Hindlimb muscle (tissue), 1 donor: ENCODE measurements around the gene RMDN2. TPM values are rescaled to one million over a fixed set of nuclear protein-coding genes. Genes with fewer than 3 reads are reported as not detected.

Experiments used
- DNase-seq: peaks from one replicate; pipeline ENCODE4 v3.0.0-alpha.2; 2013
- polyA plus RNA-seq: library from polyadenylated mRNA; unstranded; fragments of 120-200 nt; gene quantifications from one replicate; pipeline ENCODE4 v1.2.1, GENCODE V29; 2013; ENCODE audit not compliant: insufficient read length

The RMDN2 gene
- polyA plus RNA-seq = 4.1 TPM

DNA sequence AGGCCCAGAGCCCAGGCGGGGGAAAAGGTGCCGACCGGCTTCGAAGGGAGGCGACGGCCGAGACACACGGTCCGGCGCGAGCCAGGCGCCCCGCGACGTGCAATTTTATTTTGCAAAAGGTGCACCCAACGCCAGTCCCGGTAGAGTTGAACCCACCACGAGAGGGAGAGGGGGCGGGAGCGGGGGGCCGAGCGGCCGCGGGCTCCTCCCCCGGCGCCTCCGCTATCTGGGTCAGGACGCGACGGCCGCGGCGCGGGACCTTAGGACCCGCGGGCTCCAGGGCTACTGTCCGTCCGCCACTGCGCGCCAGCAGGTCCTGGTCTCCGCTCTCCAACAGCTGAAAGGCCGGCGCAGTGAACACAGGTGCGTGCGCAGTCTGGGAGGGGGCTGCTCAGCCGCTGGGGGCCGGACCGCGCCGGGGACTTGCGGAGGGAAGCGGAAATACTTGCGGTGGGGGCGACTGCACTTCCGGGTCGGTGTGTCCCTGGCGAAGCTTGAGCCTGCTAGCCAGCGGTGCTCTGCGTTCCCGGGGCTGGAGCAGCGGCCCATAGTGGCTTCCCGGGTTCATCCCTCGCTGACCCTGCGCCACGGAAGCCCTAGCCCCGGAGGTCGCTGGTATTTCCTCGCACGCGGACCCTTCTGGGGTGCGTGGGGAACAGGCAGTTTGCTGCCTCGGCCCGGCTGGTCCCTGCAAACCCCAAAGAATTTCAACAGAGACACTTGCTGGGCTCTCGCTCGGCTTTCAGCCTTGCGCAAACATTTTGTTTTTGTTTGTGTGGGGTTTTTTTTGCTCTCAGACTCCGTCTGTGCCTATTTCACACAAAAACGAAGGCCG is at the start of gene RMDN2:
TSS of gene RMDN2 (plus strand) at position 225 of the 835 bp plus-strand sequence. CDS start 3,991 bp downstream, outside the sequence.
- DNase-seq = peak; percentile 94

DNA sequence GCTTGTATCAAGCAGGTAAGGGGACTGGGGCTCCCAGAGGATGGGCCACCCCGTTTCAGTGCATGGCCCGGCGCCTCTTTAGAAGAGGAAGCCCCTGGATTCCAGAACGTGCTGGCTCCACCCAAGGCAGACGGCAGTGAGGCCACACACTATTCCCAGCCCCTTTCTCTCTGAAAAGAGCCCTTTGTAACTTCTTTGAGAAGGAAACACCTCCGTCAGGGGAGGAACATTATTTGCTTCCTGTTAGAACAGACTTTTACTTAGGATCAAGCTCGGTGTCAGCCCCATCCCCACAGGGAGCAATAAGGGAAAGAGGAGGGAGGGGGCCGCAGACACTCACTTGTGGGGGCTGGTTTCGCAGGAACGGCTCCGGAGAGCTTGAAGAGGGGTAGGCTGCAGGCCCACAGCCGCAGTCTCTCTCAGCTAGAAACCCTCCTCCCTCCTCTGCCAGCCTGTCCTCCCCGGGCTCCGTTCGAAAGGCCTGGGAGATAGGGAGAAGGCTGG is 49.6 kb upstream of the RMDN2 start:
- DNase-seq = no peak

GRCh38 chr2:37876227-37876626 is 48.9 kb upstream of the RMDN2 start:
- DNase-seq = no peak

DNA sequence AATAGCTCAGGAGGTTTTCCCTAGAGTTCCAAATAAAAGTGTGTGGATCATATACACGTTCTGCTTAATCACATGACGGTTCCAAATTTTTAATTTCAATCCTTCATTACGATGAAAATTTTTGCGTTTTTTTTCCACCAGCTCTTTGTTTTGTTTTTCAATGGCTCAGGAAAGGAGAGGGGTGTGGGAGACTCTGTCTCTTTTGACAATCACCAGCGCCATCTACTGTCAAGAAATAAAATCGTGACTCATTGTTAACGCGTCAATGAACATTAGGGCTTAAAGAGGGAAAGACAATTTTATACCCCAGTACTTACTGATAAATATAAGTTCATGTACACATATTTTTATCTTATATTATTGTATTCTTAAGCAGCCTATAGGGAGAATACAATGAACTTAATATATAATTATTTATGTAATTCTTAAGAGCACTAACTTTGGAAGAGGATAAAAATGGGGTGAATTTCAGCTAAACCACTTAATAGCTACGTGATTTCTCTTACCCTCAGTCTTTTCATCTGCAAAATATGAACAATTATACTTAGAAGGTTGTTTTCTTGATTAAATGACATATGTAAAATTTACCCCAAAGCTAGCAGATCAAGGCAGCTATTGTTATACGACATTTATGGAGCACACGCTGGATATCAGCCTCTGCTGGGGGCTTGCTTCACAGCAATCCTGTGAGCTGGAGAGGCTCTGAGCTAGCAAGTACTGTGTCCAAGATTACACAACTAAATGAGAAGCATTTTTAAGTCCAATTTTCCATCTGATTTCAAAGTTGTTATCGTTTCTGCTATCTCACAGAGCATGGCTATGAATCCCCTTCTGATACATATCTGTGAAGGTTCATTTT is 47.4 kb upstream of the RMDN2 start:
- peak; percentile 63 for DNase-seq

GRCh38 chr2:37878536-37878935 is 46.6 kb upstream of the RMDN2 start:
- DNase-seq = no peak

- DNase-seq = no peak
Measured at GRCh38 chr2:37880551-37880950, 44.5 kb upstream of the RMDN2 start.

DNA sequence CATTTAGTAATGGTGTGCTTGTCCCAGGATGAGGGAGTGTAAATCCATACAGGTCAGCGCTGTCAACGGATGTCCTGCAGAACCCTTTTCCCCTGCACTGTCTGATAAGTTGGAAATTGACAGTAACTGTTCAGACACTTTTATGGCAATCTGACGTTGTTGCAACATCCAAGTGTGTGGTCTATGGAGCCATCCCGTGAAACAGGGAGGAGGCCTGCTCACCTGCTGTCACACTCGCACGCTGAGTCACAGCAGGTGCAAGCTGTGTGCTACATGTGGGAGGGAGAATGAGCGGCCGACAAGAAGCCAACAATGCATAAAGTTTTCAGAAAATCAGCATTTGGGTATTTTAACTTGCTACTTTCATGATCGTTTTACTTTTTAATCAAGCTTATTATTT is 43.7 kb upstream of the RMDN2 start:
- no peak for DNase-seq

GRCh38 chr2:37882036-37882435 is 43.1 kb upstream of the RMDN2 start:
- no peak for DNase-seq

- DNase-seq = no peak
Measured at GRCh38 chr2:37883518-37883917, 41.6 kb upstream of the RMDN2 start.

DNA sequence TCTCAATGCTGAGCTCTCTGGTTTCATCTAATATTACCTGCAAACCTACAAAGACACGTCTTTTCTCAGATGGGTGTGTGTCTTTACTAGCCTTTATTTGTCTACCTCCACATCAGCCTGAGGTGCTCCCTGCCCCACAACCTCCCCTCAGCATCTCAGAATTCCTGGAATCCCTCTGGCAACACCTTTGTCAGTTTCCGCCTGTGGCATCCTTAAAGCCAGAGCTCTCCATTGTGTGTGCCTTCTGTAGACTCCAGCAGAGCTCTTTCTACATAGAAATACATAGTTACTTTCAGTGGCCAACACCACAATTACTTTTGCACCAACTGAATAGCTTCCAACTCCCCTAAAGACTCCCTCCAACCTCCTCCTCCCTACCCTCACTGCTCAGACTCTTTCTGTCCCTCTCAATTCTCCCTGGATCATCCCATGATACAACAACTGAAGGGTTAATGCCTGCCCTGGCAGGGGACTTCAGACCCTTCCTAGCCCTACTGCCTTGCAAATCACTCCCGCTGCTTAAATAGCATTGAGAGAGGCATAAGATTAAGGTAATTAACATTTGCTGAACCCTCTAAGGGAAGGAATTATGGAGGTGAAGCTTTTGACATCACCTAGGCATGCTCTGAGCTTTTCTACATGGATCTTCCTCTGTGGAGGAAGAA is 39.6 kb upstream of the RMDN2 start:
- DNase-seq = no peak

DNA sequence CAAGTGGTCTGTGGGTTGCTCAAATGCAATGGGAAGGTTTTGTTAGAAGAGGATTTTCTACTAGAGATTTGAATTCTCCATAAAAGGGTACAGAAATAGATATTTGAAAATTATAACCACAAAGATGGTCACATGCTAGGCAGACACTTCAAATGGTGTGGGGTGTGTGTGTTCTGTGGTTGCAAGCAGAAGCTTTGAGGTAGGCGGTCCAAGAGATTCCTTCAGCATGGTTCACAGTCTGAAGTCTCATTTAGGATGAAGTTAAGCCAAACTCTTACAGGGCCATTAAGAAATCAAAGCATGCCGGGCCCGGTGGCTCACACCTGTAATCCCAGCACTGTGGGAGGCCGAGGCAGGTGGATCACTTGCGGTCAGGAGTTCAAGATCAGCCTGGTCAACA is 38.3 kb upstream of the RMDN2 start:
- DNase-seq = no peak

DNA sequence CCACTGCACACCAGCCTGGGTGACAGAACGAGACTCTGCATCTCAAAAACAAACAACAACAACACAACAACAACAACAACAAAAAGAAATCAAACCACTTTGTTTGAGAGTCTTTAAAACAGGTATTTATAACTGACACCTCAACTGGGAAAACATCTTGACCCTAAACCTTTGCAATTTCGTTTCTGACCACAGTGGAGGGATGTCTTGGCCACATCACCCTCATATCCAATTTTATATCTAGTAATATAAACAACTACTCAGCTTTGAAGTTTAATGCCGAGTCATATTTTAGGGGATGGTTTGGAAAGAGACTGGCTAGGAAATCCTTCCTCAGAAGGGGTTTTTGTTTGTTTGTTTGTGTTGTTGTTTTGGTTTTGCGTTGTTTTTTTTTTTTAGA is 37.8 kb upstream of the RMDN2 start:
- no peak for DNase-seq

DNA sequence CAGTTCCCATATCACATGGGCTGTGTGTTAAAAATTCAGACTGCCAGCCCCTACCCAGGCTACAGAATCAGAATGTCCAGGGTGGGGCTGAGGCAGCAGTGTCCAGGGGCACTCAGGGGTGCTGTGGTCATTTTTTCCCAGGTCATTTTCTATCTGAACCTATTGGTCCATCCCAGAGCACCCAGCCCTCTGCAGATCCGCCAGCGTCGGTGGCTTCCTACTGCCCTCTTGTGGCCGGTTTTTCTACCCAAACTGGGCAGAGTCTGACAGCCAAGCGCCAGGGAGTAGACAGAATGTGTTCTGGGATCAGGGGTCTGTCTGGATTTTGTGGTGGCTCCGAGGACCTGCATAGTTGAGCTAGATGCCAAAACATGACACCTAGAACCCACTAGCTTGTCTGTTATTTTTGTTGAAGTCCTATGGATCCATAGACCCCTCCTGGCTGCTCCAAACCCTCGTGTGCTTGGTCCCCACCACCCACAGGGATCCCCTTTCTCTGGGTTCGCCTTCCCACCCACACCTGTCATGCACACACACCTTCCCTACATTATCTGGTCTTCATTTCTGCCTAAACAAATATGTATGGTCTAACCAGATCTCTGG is 34.1 kb upstream of the RMDN2 start:
- peak; percentile 57 for DNase-seq

GRCh38 chr2:37891846-37892435 is 33.1 kb upstream of the RMDN2 start:
- DNase-seq = no peak

GRCh38 chr2:37892436-37893114 is 32.5 kb upstream of the RMDN2 start:
- no peak for DNase-seq

- DNase-seq = no peak
Measured at GRCh38 chr2:37893327-37893726, 31.8 kb upstream of the RMDN2 start.

DNA sequence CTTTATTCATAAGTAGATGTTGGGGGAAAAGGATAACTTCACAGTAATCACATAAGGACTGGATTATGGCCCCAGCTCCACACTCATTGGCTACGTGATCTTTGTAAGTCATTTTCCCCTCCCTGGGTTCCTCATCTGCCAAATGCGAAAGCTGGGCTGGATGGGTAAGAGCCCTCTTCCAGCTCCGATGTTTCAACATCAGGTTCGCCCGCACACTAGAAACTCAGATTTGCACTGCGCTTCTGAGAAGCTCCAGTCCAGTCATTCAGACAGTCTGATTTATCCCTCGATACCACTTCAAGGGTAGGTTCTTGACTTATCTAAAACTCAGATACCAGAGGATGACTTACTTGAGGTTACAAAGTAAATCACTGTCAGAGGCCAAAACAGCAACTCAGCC is 31.0 kb upstream of the RMDN2 start:
- DNase-seq = no peak

DNA sequence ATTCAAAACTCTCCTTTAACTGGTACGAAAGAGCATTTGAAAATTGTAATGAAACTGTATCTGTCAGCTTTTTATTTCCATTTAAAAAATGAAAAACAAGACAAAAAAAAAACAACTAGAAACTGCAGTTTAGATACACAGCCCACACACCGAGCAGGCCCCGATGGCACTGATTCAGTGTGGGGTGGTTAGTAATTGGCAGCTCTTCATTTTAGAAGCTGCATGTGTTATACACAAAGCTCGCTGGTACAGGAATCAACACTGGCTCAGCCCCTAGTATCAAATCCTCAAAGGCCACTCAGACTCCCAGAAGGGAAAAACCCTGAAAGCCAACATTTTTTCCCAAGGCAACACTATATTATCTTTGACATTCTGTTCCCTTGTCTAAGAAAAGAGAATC is 30.5 kb upstream of the RMDN2 start:
- DNase-seq = no peak

DNA sequence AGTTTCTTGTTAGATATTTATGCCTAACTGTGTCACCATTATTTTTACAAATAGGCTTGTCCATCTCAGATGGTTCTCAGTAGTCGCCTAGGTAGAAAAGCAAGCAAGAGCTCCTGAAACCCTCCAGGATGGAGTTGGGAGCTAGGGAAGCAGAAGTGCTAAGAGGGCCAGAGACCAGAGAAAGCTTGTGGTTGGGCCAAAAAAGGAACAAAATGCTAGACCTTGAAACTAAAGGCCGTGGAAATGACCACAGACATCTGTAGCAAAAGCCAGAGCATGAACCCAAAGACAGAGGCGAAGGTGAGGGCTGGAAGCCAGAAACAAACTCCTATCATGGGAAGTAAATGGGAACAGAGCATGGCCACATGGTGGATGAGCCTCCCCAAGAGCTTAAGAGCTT is 29.9 kb upstream of the RMDN2 start:
- no peak for DNase-seq

DNA sequence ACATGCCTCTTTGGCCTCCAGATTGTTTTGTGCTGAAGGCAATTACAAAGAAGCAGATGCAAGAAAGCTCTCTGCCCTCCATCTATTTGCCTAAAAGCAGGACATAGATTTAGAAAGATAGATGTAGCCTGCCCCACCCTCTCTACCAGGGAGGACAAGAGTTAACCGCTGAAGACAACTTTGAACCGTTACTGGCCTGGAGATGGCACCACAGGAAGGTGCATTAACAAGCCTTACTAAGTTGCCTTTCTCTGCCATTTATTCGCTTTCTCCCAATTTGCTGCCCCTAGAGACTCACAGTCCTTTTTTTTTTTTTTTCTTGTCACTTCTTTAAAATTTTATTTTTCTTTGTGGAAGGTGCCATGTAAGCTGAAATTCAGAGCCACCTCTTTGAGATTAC is 28.8 kb upstream of the RMDN2 start:
- DNase-seq = no peak

DNA sequence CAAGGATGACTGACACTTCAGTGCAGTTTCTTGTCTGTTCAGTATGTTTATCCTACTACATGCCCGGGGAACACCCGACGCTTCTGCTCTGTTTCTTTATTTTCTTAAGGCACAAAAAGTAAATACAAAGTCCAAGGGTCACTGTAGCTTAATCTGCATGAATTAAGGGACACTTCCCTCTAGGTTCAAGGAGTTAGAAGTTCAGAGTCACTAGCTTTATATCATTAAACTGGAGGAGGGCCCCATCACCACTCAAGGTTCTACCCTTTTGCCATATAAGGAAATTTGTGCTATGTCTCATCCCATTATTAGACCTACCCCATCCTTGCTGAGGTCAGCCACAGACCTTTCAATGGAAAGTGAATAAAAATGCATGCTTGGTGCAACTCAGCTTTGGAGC is 27.6 kb upstream of the RMDN2 start:
- no peak for DNase-seq

DNA sequence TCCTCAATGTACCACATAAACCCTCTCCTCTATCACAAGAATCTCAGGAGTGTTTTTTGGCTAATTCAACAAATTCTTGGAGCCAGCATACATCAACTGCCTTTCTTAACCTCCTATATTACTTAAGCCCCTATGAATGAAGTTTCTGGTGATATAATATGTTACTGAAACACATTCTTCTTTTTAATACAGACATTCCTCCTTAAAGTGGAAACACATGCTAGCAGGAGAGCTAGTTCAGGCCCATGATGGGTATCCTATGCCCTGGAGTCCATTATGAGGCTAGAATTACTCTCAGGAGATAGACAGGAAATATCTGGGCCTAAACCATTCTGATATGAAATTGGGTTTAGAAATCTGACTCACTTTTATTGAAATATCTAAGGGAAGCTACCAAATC is 26.6 kb upstream of the RMDN2 start:
- no peak for DNase-seq
